IMR-90 (cell line): ENCODE data around the gene GZMA. TPM values are rescaled to one million over a fixed set of nuclear protein-coding genes. Genes with fewer than 3 reads are reported as not detected.

Source experiments
- ATAC-seq: fragments of 200-7000 bp; cut with Tn5 transposase; 2 replicates; pipeline ENCODE4 v1.9.1; 2020; ENCODE audit warnings: low read depth, mild to moderate bottlenecking, moderate library complexity
- BruUV-seq: library from RNA; stranded (reverse); fragments of 400-500 nt; replicated peaks from 2 replicates; lab custom pipeline; 2021; lab: Mats Ljungman, UMichigan
- CTCF ChIA-PET: fragments of 300-600 bp; formaldehyde crosslinking; extraction: SDS; loops from one replicate; lab custom pipeline; 2021; ENCODE audit warnings: antibody characterized with exemption; lab: Yijun Ruan, JAX
- POLR2A ChIA-PET: fragments of 300-600 bp; sonication (Branson Sonifier 250); formaldehyde crosslinking; loops from one replicate; lab custom pipeline; 2022; ENCODE audit warnings: antibody characterized with exemption; ENCODE audit not compliant: unreplicated experiment; lab: Charles Lee
- DNase-seq: peaks from one replicate; pipeline ENCODE4 v3.0.0; 2013
- H2AFZ ChIP-seq: replicated peaks from 2 replicates; pipeline ENCODE3; 2013; ENCODE audit warnings: low read length, mild to moderate bottlenecking; ENCODE audit not compliant: poor library complexity
- H2AK5ac ChIP-seq: 2 replicates; pipeline ENCODE4 v1.6.1; 2013; ENCODE audit warnings: low read depth, low read length, inconsistent platforms
- H2AK9ac ChIP-seq: replicated peaks from 2 replicates; pipeline ENCODE3; 2013; ENCODE audit warnings: mild to moderate bottlenecking, low read depth, low read length, moderate library complexity; ENCODE audit not compliant: poor library complexity
- H2BK120ac ChIP-seq: 2 replicates; pipeline ENCODE4 v1.6.1; 2013; ENCODE audit warnings: low read depth, low read length, inconsistent platforms
- H2BK15ac ChIP-seq: 3 replicates; pipeline ENCODE4 v1.6.1; 2013; ENCODE audit warnings: low read depth, low read length, inconsistent platforms
- H2BK20ac ChIP-seq: 2 replicates; pipeline ENCODE4 v1.6.1; 2013; ENCODE audit warnings: low read depth, mild to moderate bottlenecking, inconsistent platforms, low read length, moderate library complexity
- H2BK5ac ChIP-seq: 2 replicates; pipeline ENCODE4 v1.6.1; 2013; ENCODE audit warnings: mild to moderate bottlenecking, low read depth, low read length, inconsistent platforms; ENCODE audit not compliant: poor library complexity, severe bottlenecking
- H3K14ac ChIP-seq: replicated peaks from 2 replicates; pipeline ENCODE4 v1.6.1; 2013; ENCODE audit warnings: low read depth, low read length, inconsistent platforms
- H3K18ac ChIP-seq: 2 replicates; pipeline ENCODE4 v1.6.1; 2013; ENCODE audit warnings: low read depth, low read length, control low read depth
- H3K23ac ChIP-seq: 2 replicates; pipeline ENCODE4 v1.6.1; 2013; ENCODE audit warnings: low read depth, low read length, inconsistent platforms
- H3K27ac ChIP-seq: 2 replicates; pipeline ENCODE4 v1.5.1; 2013; ENCODE audit warnings: mild to moderate bottlenecking, control low read depth, low read length; ENCODE audit not compliant: insufficient read depth
- H3K27me3 ChIP-seq: 2 replicates; pipeline ENCODE4 v1.6.1; 2013; ENCODE audit warnings: low read length; ENCODE audit not compliant: control insufficient read depth, insufficient read depth
- H3K36me3 ChIP-seq: 2 replicates; pipeline ENCODE4 v1.6.1; 2013; ENCODE audit warnings: low read length, mixed read lengths; ENCODE audit not compliant: control insufficient read depth, insufficient read depth
- H3K4ac ChIP-seq: 2 replicates; pipeline ENCODE4 v1.6.1; 2013; ENCODE audit warnings: low read depth, low read length, inconsistent platforms
- H3K4me1 ChIP-seq: 2 replicates; pipeline ENCODE4 v1.6.1; 2013; ENCODE audit warnings: low read length, mixed read lengths; ENCODE audit not compliant: control insufficient read depth, insufficient read depth
- H3K4me2 ChIP-seq: 2 replicates; pipeline ENCODE4 v1.6.1; 2013; ENCODE audit warnings: low read depth, mild to moderate bottlenecking, control low read depth, low read length, moderate library complexity
- H3K4me3 ChIP-seq: 2 replicates; pipeline ENCODE4 v1.5.1; 2013; ENCODE audit warnings: low read depth, mild to moderate bottlenecking, control low read depth, low read length, moderate library complexity; ENCODE audit not compliant: insufficient read depth
- H3K56ac ChIP-seq: 2 replicates; pipeline ENCODE4 v1.6.1; 2013; ENCODE audit warnings: low read length, inconsistent platforms; ENCODE audit not compliant: insufficient read depth; ENCODE audit errors: extremely low read depth
- H3K79me1 ChIP-seq, 2 experiments: 2 replicates each; pipeline ENCODE4 v1.6.1; 2013; ENCODE audit warnings: low read length in 2 of 2, inconsistent platforms in 1 of 2, low read depth in 1 of 2
- H3K9ac ChIP-seq: 2 replicates; pipeline ENCODE4 v1.6.1; 2013; ENCODE audit warnings: low read depth, low read length, control low read depth
- H3K9me1 ChIP-seq: 2 replicates; pipeline ENCODE4 v1.6.1; 2013; ENCODE audit warnings: low read length, inconsistent platforms; ENCODE audit not compliant: insufficient read depth
- H3K9me3 ChIP-seq: 2 replicates; pipeline ENCODE4 v1.6.1; 2013; ENCODE audit warnings: low read length; ENCODE audit not compliant: control insufficient read depth, insufficient read depth
- H4K20me1 ChIP-seq: 2 replicates; pipeline ENCODE4 v1.6.1; 2013; ENCODE audit warnings: low read length, inconsistent platforms; ENCODE audit not compliant: insufficient read depth
- H4K5ac ChIP-seq: 2 replicates; pipeline ENCODE4 v1.6.1; 2013; ENCODE audit warnings: mild to moderate bottlenecking, low read depth, low read length, control low read depth
- H4K8ac ChIP-seq, 2 experiments: 2 replicates each; pipeline ENCODE4 v1.6.1; 2013; ENCODE audit warnings: low read depth in 2 of 2, low read length in 2 of 2, control low read depth in 1 of 2, inconsistent platforms in 1 of 2
- H4K91ac ChIP-seq: 2 replicates; pipeline ENCODE4 v1.6.1; 2013; ENCODE audit warnings: low read depth, low read length, inconsistent platforms; ENCODE audit not compliant: insufficient read depth
- BHLHE40 ChIP-seq: fragments of 150-350 bp; IDR thresholded peaks from 2 replicates; pipeline ENCODE4 v1.6.1; 2016; ENCODE audit warnings: mild to moderate bottlenecking, low read depth, low read length
- CEBPB ChIP-seq: IDR thresholded peaks from 2 replicates; pipeline ENCODE4 v1.6.1; 2012; ENCODE audit warnings: low read depth, low read length, improper control_type of control experiment
- FOS ChIP-seq: fragments of 150-350 bp; IDR thresholded peaks from 2 replicates; pipeline ENCODE4 v1.6.1; 2016; ENCODE audit warnings: low read depth, low read length
- MAZ ChIP-seq: IDR thresholded peaks from 2 replicates; pipeline ENCODE4 v1.6.1; 2012; ENCODE audit warnings: low read depth, mild to moderate bottlenecking, low read length, improper control_type of control experiment, moderate library complexity, borderline replicate concordance
- SMC3 ChIP-seq: fragments of 150-350 bp; IDR thresholded peaks from 2 replicates; pipeline ENCODE4 v1.6.1; 2016; ENCODE audit warnings: low read depth, mild to moderate bottlenecking, antibody characterized with exemption, low read length, moderate library complexity
- WGBS, 2 experiments: methylation state at CpG; one replicate each; pipeline versions ENCODE4 v1.1.5 to v1.1.7; 2013; ENCODE audit warnings: missing lambda C conversion rate in 2 of 2; ENCODE audit not compliant: insufficient read length in 1 of 2; ENCODE audit errors: extremely low coverage in 2 of 2; 5-methylcytosine and 5-hydroxymethylcytosine counted together
- dilution Hi-C: fragments of 300-500 bp; cut with HindIII; formaldehyde crosslinking; loops from one replicate; pipeline ENCODE4 v1.14.3; 2018; ENCODE audit warnings: low sequenced_read_pairs; ENCODE audit not compliant: unreplicated experiment
- in situ Hi-C: fragments of 300-500 bp; cut with MboI; formaldehyde crosslinking; loops from 3 replicates; pipeline ENCODE4 v1.14.3; 2019; ENCODE audit warnings: low sequenced_read_pairs, inconsistent platforms, mixed read lengths
- intact Hi-C: fragments of 100-400 bp; cut with micrococcal nuclease; formaldehyde crosslinking; loops from 2 replicates; pipeline ENCODE4 v1.10.0; 2022
- polyA plus RNA-seq, 3 experiments: library from polyadenylated mRNA; depleted of rRNA; stranded (reverse); fragments of >200 nt; gene quantifications; 2 replicates each; pipeline ENCODE4 v1.2.3, GENCODE V29; 2012; ENCODE audit warnings: low replicate concordance in 1 of 3
- total RNA-seq: library from RNA; depleted of rRNA; stranded (reverse); fragments of >200 nt; gene quantifications from 2 replicates; pipeline ENCODE4 v1.2.3, GENCODE V29; 2012

The GZMA gene
- total and polyA plus RNA-seq, 2 of the 4 experiments (the other 2 are of a cell fraction), result not detected

- dilution Hi-C loops, result no loop called here
- Histone ChIP-seq H2AK9ac (no peak overlapping the region), H3K14ac (no peak overlapping the region), H3K4me3 (no peak overlapping the region), H3K79me1 (no peaks in the 10 kb centered on the region), H2AFZ (no peak overlapping the region), H4K5ac (no peak overlapping the region), H3K4me1 (peaks cover 3% of the 10 kb centered on the region; the same call in 1 of the 2 replicates), H3K36me3 (no peaks in the 10 kb centered on the region), H4K8ac (no peak overlapping the region), H3K23ac (no peak overlapping the region), H4K91ac (no peak overlapping the region), H3K27ac (no peak overlapping the region), H2AK5ac (no peak overlapping the region), H2BK20ac (no peak overlapping the region), H3K9ac (no peak overlapping the region), H4K20me1 (no peaks in the 10 kb centered on the region; the same call in 1 of the 2 replicates), H2BK15ac (no peak overlapping the region), H2BK120ac (no peak overlapping the region), H3K27me3 (peaks cover 10% of the 10 kb centered on the region), H2BK5ac (no peak overlapping the region), H3K4ac (no peak overlapping the region), H3K9me1 (peaks cover 5% of the 10 kb centered on the region), H3K56ac (no peak overlapping the region), H3K9me3 (no peaks in the 10 kb centered on the region), H3K18ac (no peak overlapping the region), H3K4me2 (no peak overlapping the region)
- ATAC-seq (no peak), DNase-seq (no peak)
- intact Hi-C loops, result no loop called here
- CTCF ChIA-PET, result no interaction called here
- POLR2A ChIA-PET, result no interaction called here
- TF ChIP-seq CEBPB, result no peak
- no peak for TF ChIP-seq FOS
- TF ChIP-seq BHLHE40, result no peak
- TF ChIP-seq SMC3, result no peak
- no peak for TF ChIP-seq MAZ
- in situ Hi-C loops, result no loop called here
- BruUV-seq, result no TSS peak
- 100% methylated on average over 3 of the region's 9 CpGs; no CpG with 5 or more reads in 1 of the 2 experiments for WGBS, 2 experiments
Observed at GRCh38 chr5:55062039-55062779, 40.2 kb upstream of the GZMA start.
